HEK293T (cell line): ENCODE data around the gene EIF4B.

Source experiments
- ARNT ChIP-seq: fragments of 450-650 bp; IDR thresholded peaks from 2 replicates; pipeline ENCODE4 v1.6.1; 2017; ENCODE audit warnings: mild to moderate bottlenecking
- BHLHE40 ChIP-seq: fragments of 450-650 bp; IDR thresholded peaks from 2 replicates; pipeline ENCODE4 v1.6.1; 2016; ENCODE audit warnings: mild to moderate bottlenecking, moderate library complexity, borderline replicate concordance
- CTBP1 ChIP-seq: fragments of 450-650 bp; IDR thresholded peaks from 2 replicates; pipeline ENCODE4 v1.6.1; 2016; ENCODE audit warnings: borderline replicate concordance
- FOXK2 ChIP-seq: fragments of 450-650 bp; IDR thresholded peaks from 2 replicates; pipeline ENCODE4 v1.6.1; 2016; ENCODE audit warnings: mild to moderate bottlenecking
- FOXM1 ChIP-seq: fragments of 450-650 bp; IDR thresholded peaks from 2 replicates; pipeline ENCODE4 v1.6.1; 2017; ENCODE audit warnings: mild to moderate bottlenecking, borderline replicate concordance
- HDGF ChIP-seq: fragments of 450-650 bp; IDR thresholded peaks from 2 replicates; pipeline ENCODE4 v1.6.1; 2017; ENCODE audit warnings: antibody characterized with exemption, borderline replicate concordance
- L3MBTL2 ChIP-seq: fragments of 450-650 bp; conservative IDR thresholded peaks from 2 replicates; pipeline ENCODE4 v1.6.1; 2016; ENCODE audit warnings: mild to moderate bottlenecking
- NFRKB ChIP-seq: fragments of 450-650 bp; IDR thresholded peaks from 2 replicates; pipeline ENCODE4 v1.6.1; 2016; ENCODE audit warnings: mild to moderate bottlenecking, moderate library complexity
- PKNOX1 ChIP-seq: fragments of 450-650 bp; IDR thresholded peaks from 2 replicates; pipeline ENCODE4 v1.6.1; 2016
- SP1 ChIP-seq: fragments of 450-650 bp; IDR thresholded peaks from 2 replicates; pipeline ENCODE4 v1.6.1; 2017
- SUZ12 ChIP-seq: fragments of 450-650 bp; IDR thresholded peaks from 2 replicates; pipeline ENCODE4 v1.6.1; 2016; ENCODE audit warnings: mild to moderate bottlenecking
- TARDBP ChIP-seq: fragments of 450-650 bp; IDR thresholded peaks from 2 replicates; pipeline ENCODE4 v1.6.1; 2016
- ZNF384 ChIP-seq: fragments of 450-650 bp; IDR thresholded peaks from 2 replicates; pipeline ENCODE4 v1.6.1; 2016

GRCh38 chr12:52976574-52977071, 29.6 kb upstream of the EIF4B start:
- no peak for TF ChIP-seq CTBP1
- TF ChIP-seq SP1 = no peak
- no peak for TF ChIP-seq FOXM1
- TF ChIP-seq TARDBP = no peak
- TF ChIP-seq ARNT = no peak
- no peak for TF ChIP-seq ZNF384
- no peak for TF ChIP-seq PKNOX1
- TF ChIP-seq SUZ12 = no peak
- no peak for TF ChIP-seq FOXK2
- no peak for TF ChIP-seq NFRKB
- TF ChIP-seq BHLHE40 = no peak
- no peak for TF ChIP-seq HDGF
- TF ChIP-seq L3MBTL2 = no peak
